Naive thymus-derived CD4-positive, alpha-beta T cell (primary cell): ENCODE data around the gene ADO. TPM values are rescaled to one million over a fixed set of nuclear protein-coding genes. Genes with fewer than 3 reads are reported as not detected.

Source experiments
- ATAC-seq: fragments of 150-1000 bp; cut with Tn5 transposase; 2 replicates; pipeline ENCODE4 v1.10.0; 2021; ENCODE audit warnings: mild to moderate bottlenecking, moderate library complexity
- CTCF ChIA-PET: fragments of 350-600 bp; sonication (Branson Sonifier 250); formaldehyde crosslinking; loops from one replicate; lab custom pipeline; 2021; ENCODE audit warnings: antibody characterized with exemption; lab: Charles Lee
- POLR2A ChIA-PET: fragments of 350-600 bp; sonication (Branson Sonifier 250); formaldehyde crosslinking; loops from one replicate; lab custom pipeline; 2021; ENCODE audit warnings: antibody characterized with exemption, inconsistent platforms; lab: Charles Lee
- DNase-seq, 9 donors: peaks; one replicate each; pipeline versions ENCODE4 v3.0.0 to v3.0.0-alpha.2; 2020 to 2022; ENCODE audit warnings: mixed read lengths in 1 of 9
- H3K27ac ChIP-seq: one replicate; pipeline ENCODE4 v1.7.0; 2013; ENCODE audit warnings: mild to moderate bottlenecking, low read depth, low read length, moderate library complexity
- H3K27me3 ChIP-seq, 2 donors: one replicate each; pipeline ENCODE4 v1.7.0; 2013; ENCODE audit warnings: low read length in 2 of 2, mild to moderate bottlenecking in 2 of 2, moderate library complexity in 2 of 2; ENCODE audit not compliant: control insufficient read depth in 2 of 2, insufficient read depth in 2 of 2
- H3K36me3 ChIP-seq, 3 experiments: 1 replicate in 2 of 3; 2 replicates in 1 of 3; pipeline ENCODE4 v1.7.0; 2013; ENCODE audit warnings: low read length in 3 of 3, mild to moderate bottlenecking in 3 of 3, moderate library complexity in 1 of 3; ENCODE audit not compliant: insufficient read depth in 3 of 3, control insufficient read depth in 2 of 3
- H3K4me1 ChIP-seq, 2 donors: one replicate each; pipeline ENCODE4 v1.7.0; 2013; ENCODE audit warnings: low read length in 2 of 2, mild to moderate bottlenecking in 2 of 2, moderate library complexity in 1 of 2; ENCODE audit not compliant: control insufficient read depth in 2 of 2, insufficient read depth in 2 of 2
- H3K4me3 ChIP-seq: 2 replicates; pipeline ENCODE4 v1.7.0; 2013; ENCODE audit warnings: mild to moderate bottlenecking, low read length
- H3K9me3 ChIP-seq, 3 experiments: 1 replicate in 2 of 3; 2 replicates in 1 of 3; pipeline ENCODE4 v1.7.0; 2013; ENCODE audit warnings: low read length in 3 of 3; ENCODE audit not compliant: control insufficient read depth in 2 of 3
- H3K27ac Mint-ChIP-seq, 9 donors: one replicate each; pipeline ENCODE4 v1.8.0; 2020 to 2022; ENCODE audit warnings: mixed read lengths in 9 of 9, mild to moderate bottlenecking in 8 of 9, moderate library complexity in 5 of 9, inconsistent platforms in 2 of 9
- H3K27me3 Mint-ChIP-seq, 5 donors: one replicate each; pipeline ENCODE4 v1.8.0; 2021 to 2022; ENCODE audit warnings: mixed read lengths in 5 of 5, mild to moderate bottlenecking in 1 of 5
- H3K36me3 Mint-ChIP-seq, 5 donors: one replicate each; pipeline ENCODE4 v1.8.0; 2020 to 2022; ENCODE audit warnings: mixed read lengths in 5 of 5, mild to moderate bottlenecking in 3 of 5, inconsistent platforms in 1 of 5
- H3K4me1 Mint-ChIP-seq, 7 donors: one replicate each; pipeline ENCODE4 v1.8.0; 2020 to 2022; ENCODE audit warnings: mixed read lengths in 7 of 7, mild to moderate bottlenecking in 3 of 7, inconsistent platforms in 1 of 7
- H3K4me3 Mint-ChIP-seq, 10 donors: one replicate each; pipeline ENCODE4 v1.8.0; 2020 to 2022; ENCODE audit warnings: mild to moderate bottlenecking in 10 of 10, mixed read lengths in 10 of 10, moderate library complexity in 6 of 10, inconsistent platforms in 2 of 10
- H3K9me3 Mint-ChIP-seq, 11 donors: one replicate each; pipeline ENCODE4 v1.8.0; 2020 to 2022; ENCODE audit warnings: mixed read lengths in 11 of 11, mild to moderate bottlenecking in 4 of 11, inconsistent platforms in 1 of 11, moderate library complexity in 1 of 11
- intact Hi-C, 2 donors: fragments of 100-400 bp; cut with micrococcal nuclease; formaldehyde crosslinking; loops; one replicate each; pipeline ENCODE4 v1.15.1; 2023
- polyA plus RNA-seq, 2 donors: library from polyadenylated mRNA; unstranded; fragments of 300-500 nt; fragmentation: Illumina TruSeq; gene quantifications; one replicate each; pipeline ENCODE4 v1.2.3, GENCODE V29; 2021
- total RNA-seq, 6 experiments: library from RNA in 5 of 6; stranded (reverse) in 5 of 6; gene quantifications; 1 replicate in 5 of 6; 2 replicates in 1 of 6; pipeline ENCODE4 v1.2.3 and lab custom pipeline; 2021 to 2026

The ADO gene
- total and polyA plus RNA-seq, 7 experiments from 2014 or later = 2.0 to 21.3 (median 12.4) TPM

DNA sequence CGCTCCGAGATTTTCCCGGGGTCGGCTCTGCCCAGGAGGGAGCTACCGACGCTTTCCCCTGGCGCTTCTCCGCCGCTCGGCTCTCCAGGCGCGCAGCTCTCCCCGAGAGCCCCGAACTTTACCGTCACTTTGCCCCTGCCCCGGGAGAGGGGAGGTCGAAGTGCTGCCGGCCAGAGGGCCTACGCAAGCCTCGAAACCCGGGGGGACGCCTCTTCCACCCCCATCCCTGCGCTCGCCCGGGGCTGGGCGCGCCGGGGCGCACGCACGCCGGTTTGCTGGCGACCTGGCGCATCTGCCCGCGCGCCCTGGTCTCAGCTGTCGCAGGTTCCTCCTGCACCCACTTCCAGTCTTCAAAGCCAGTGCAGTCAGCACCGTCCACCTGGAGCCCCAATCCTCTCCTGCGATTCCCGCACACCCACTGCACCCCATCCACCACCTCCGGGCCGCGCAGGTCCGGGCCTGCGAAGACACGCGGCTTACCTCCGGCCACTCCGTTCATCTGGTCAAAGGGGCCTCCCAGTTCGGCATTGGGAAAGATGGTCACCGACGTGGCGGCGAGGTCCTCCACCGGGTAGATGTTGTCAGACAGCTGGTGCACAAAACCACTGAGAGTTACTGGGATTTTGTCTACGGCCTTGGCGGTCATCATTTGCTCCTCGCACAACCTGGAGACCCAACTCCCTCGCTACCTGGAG lies 11.0 kb downstream of the ADO start:
- Histone ChIP-seq H3K27ac (peak overlapping the region; percentile 76), H3K4me1 (peaks cover 17 to 23% of the 10 kb centered on the region in 2 donors), H3K4me3 (peak overlapping the region; percentile 69), H3K36me3 (no peaks in the 10 kb centered on the region), H3K27me3 (peaks cover 3 to 7% of the 10 kb centered on the region in 2 donors), H3K9me3 (no peaks in the 10 kb centered on the region)
- peak overlapping the region; percentile 86 to 99 (median 94) for H3K27ac Mint-ChIP-seq
- DNase-seq (peak in 8 of 9 donors; percentile 10 to 52 (median 30)), ATAC-seq (no peak)
- peaks cover 19 to 64% (median 24%) of the 10 kb centered on the region in 5 donors for H3K27me3 Mint-ChIP-seq
- peaks cover 40 to 68% (median 58%) of the 10 kb centered on the region in 7 donors for H3K4me1 Mint-ChIP-seq
- H3K36me3 Mint-ChIP-seq = peaks cover 0 to 20% (median 0%) of the 10 kb centered on the region in 5 donors
- peaks cover 0 to 2% (median 0%) of the 10 kb centered on the region in 11 donors for H3K9me3 Mint-ChIP-seq
- ChIA-PET POLR2A (interaction anchor here (1.2 to 5.8 kb wide), 5 partner anchors 11 to 317 kb away, joined by 3 to 80 read pairs (median 15); partner anchors contain the start of genes ADO and NRBF2), CTCF (interaction anchor here (0.7 to 3.9 kb wide), 6 partner anchors 11 to 287 kb away, joined by 3 to 21 read pairs (median 7); partner anchors contain the start of gene ADO)
- intact Hi-C loops = loop anchor here (1.0 to 10.0 kb wide), 27 partner anchors 11 to 947 kb away; partner anchors contain the start of genes ADO (in 2 of the 2), NRBF2 (in 2 of the 2) and RTKN2 (in 2 of the 2)
- H3K4me3 Mint-ChIP-seq = peak overlapping the region; percentile 89 to 100 (median 98)

DNA sequence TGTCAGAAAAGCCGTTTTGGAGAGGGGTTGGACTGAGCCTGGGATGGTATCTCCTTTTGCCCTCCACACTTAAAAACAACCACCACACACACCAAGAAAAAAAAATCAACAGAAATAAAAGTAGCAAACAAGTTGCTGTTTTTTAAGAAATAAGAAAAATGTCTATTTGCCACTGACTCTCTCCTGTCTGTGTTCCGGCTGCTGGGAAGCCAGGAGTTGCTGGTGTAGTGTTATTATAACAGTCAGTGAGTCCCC lies 11.5 kb downstream of the ADO start:
- Mint-ChIP-seq H3K4me1 (peaks cover 40 to 67% (median 54%) of the 10 kb centered on the region in 7 donors), H3K27ac (peak overlapping the region; percentile 86 to 99 (median 94)), H3K36me3 (peaks cover 0 to 16% (median 0%) of the 10 kb centered on the region in 5 donors), H3K27me3 (peaks cover 24 to 68% (median 29%) of the 10 kb centered on the region in 5 donors), H3K4me3 (peak overlapping the region; percentile 89 to 100 (median 98)), H3K9me3 (peaks cover 0 to 2% (median 0%) of the 10 kb centered on the region in 11 donors)
- H3K9me3 ChIP-seq = no peaks in the 10 kb centered on the region
- no peak for ATAC-seq
- peaks cover 17 to 23% of the 10 kb centered on the region in 2 donors for H3K4me1 ChIP-seq
- CTCF ChIA-PET = interaction anchor here (0.7 to 3.9 kb wide), 8 partner anchors 12 to 904 kb away, joined by 3 to 42 read pairs (median 8); partner anchors contain the start of gene ADO
- H3K27me3 ChIP-seq = peaks cover 3 to 7% of the 10 kb centered on the region in 2 donors
- DNase-seq = no peak
- peak overlapping the region; percentile 69 for H3K4me3 ChIP-seq
- intact Hi-C loops = loop anchor here (1.0 to 10.0 kb wide), 27 partner anchors 12 to 948 kb away; partner anchors contain the start of genes ADO (in 2 of the 2), NRBF2 (in 2 of the 2) and RTKN2 (in 2 of the 2)
- no peaks in the 10 kb centered on the region for H3K36me3 ChIP-seq
- H3K27ac ChIP-seq = peak overlapping the region; percentile 76
- POLR2A ChIA-PET = interaction anchor here (0.5 to 5.8 kb wide), 5 partner anchors 11 to 1065 kb away, joined by 3 to 80 read pairs (median 15); partner anchors contain the start of genes ADO and NRBF2

DNA sequence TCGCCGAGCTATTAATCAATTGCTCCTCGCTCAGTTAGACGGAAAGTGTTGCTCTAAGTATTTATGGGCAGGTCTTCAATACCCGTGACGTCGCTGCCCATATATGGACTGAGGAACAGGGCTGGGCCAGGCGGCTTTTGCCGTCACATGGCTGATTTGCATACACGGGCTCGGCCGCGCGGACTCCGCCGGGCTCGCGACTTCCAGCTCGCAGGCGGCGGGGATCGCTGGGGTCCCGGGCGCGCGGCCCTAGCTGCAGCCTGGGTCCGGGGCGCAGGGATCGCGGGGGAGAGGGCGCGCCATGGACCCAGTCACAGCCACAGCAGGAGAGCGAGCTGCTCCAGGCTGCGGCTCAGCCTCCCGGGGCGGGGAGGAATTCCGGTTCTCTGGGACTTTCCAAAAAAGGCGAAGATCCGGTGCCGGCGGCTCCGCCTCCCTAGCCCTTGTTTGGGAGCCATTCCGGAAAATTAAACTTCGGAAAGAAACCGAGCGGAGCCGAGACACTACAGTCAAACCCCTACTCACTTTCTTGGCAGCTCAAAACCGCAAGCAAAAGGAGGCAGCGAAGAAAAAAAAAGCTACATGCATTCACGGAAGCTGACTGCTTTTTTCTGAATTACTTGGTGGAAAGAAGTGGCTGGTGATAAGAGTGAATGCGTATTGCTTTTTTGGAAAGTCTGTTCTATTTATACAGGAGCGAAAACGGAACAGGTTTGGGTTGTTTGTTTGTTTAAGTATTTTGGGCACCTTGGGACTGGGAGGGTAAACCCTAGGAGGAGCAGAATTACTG lies 12.0 kb downstream of the ADO start, which contains the start of gene EGR2:
TSS of gene EGR2 (minus strand) at position 36 of the 790 bp plus-strand sequence. CDS start 337 bp downstream, outside the sequence.
- peaks cover 3 to 7% of the 10 kb centered on the region in 2 donors for H3K27me3 ChIP-seq
- ATAC-seq = peak; percentile 88
- no peaks in the 10 kb centered on the region for H3K36me3 ChIP-seq
- intact Hi-C loops = loop anchor here (1.0 to 10.0 kb wide), 28 partner anchors 12 to 948 kb away; partner anchors contain the start of genes ADO (in 2 of the 2), NRBF2 (in 2 of the 2) and RTKN2 (in 2 of the 2)
- H3K4me1 ChIP-seq = peaks cover 17 to 23% of the 10 kb centered on the region in 2 donors
- ChIA-PET CTCF (interaction anchor here (0.8 to 3.9 kb wide), 12 partner anchors 10 to 903 kb away, joined by 3 to 42 read pairs (median 6); partner anchors contain the start of gene ADO), POLR2A (interaction anchor here (0.5 to 5.8 kb wide), 10 partner anchors 12 to 1066 kb away, joined by 3 to 80 read pairs (median 4); partner anchors contain the start of genes ADO and NRBF2)
- Mint-ChIP-seq H3K27me3 (peaks cover 26 to 74% (median 31%) of the 10 kb centered on the region in 5 donors), H3K4me3 (peak within 1 kb of the TSS; percentile 89 to 100 (median 98)), H3K36me3 (peaks cover 0 to 16% (median 0%) of the 10 kb centered on the region in 5 donors), H3K9me3 (peaks cover 0 to 2% (median 0%) of the 10 kb centered on the region in 11 donors), H3K4me1 (peaks cover 36 to 62% (median 49%) of the 10 kb centered on the region in 7 donors), H3K27ac (peak within 1 kb of the TSS; percentile 86 to 99 (median 95))
- DNase-seq = peak; percentile 92 to 99 (median 98)
- H3K27ac ChIP-seq = peak within 1 kb of the TSS; percentile 76
- H3K4me3 ChIP-seq = peak within 1 kb of the TSS; percentile 69
- H3K9me3 ChIP-seq = no peaks in the 10 kb centered on the region

DNA sequence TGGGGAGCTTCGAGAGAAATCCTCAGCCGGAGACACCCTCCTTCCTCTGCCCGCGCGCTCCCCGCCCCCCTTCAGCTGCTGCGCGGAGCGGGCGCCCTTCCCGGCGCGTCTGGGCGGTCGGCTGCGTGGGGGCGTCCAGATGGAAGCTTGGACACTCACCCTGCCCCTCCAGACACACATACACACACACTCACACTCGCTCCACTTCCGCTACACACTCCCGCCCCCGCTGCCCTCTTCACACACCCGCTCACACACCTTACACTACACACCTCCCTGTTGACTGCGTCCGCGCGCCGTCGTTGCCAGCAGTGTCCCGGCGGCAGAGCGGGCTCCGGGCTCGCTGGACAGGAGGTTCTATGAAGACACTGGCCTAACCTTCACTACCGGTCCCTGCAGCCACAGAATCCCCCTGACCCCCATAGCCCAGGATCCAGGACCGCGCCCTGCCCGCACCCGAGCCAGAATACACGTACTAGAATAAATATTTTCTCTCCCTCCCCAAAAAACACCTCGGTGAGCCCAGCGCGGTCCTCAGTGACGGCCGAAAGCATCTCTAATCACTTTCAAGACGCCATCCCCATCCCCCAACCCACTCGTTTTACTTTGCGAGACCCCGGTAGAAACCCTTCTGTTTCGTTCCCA lies 12.7 kb downstream of the ADO start:
- no peaks in the 10 kb centered on the region for H3K36me3 ChIP-seq
- peaks cover 0 to 14% (median 0%) of the 10 kb centered on the region in 5 donors for H3K36me3 Mint-ChIP-seq
- peak overlapping the region; percentile 89 to 100 (median 98) for H3K4me3 Mint-ChIP-seq
- intact Hi-C loops = loop anchor here (1.0 to 10.0 kb wide), 12 partner anchors 36 to 905 kb away; partner anchors contain the start of gene RTKN2 (in 2 of the 2)
- peaks cover 35 to 58% (median 46%) of the 10 kb centered on the region in 7 donors for H3K4me1 Mint-ChIP-seq
- H3K4me3 ChIP-seq = peak overlapping the region; percentile 69
- H3K27ac ChIP-seq = peak overlapping the region; percentile 76
- H3K9me3 Mint-ChIP-seq = peaks cover 0 to 2% (median 0%) of the 10 kb centered on the region in 11 donors
- ChIA-PET CTCF (interaction anchor here (0.8 to 3.9 kb wide), 15 partner anchors 11 to 902 kb away, joined by 3 to 42 read pairs (median 5); partner anchors contain the start of gene ADO), POLR2A (interaction anchor here (0.8 to 5.8 kb wide), 7 partner anchors 13 to 316 kb away, joined by 3 to 80 read pairs (median 5); partner anchors contain the start of genes ADO and NRBF2)
- DNase-seq (peak in 3 of 9 donors; percentile 24 to 83 (median 43)), ATAC-seq (peak; percentile 27)
- peaks cover 3 to 7% of the 10 kb centered on the region in 2 donors for H3K27me3 ChIP-seq
- H3K4me1 ChIP-seq = peaks cover 17 to 23% of the 10 kb centered on the region in 2 donors
- no peaks in the 10 kb centered on the region for H3K9me3 ChIP-seq
- peak overlapping the region; percentile 86 to 99 (median 95) for H3K27ac Mint-ChIP-seq
- H3K27me3 Mint-ChIP-seq = peaks cover 26 to 74% (median 31%) of the 10 kb centered on the region in 5 donors

DNA sequence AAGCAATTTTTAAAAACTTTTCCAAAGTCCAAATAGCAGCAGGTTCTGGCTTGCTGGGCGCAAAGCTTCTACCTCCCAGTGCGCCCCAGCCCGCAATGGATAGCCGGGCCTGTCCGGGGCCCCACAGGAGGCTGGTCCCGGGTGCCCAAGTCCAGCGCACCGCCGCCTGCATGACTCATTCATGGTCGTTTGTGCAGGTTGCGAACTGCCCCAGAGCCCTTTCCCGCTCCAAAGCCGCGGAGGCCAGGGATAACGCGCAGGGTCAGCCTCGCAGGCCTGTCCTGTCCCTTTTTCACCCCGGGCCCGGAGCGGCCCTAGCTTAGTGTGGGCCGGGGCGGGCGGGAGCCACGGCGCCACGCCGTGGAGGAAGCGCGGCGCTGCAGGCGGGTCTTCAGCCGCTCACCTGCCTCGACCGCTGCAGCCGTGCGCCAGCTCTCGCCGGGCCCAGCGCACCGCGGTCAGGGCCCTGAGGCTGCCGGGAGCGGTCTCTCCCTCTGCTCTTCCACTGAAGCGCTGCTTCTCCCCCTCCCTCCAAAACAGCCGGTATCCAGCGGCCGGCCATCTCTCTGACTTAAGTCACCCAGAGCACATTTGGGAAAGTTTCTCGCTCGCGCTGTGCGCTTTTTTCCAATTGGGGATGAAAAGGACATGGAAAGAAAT lies 13.4 kb downstream of the ADO start:
- CTCF ChIA-PET = interaction anchor here (0.9 to 3.9 kb wide), 13 partner anchors 11 to 381 kb away, joined by 3 to 42 read pairs (median 5); no protein-coding TSS in a partner anchor
- ATAC-seq (peak; percentile 46), DNase-seq (peak; percentile 38 to 80 (median 57))
- Histone ChIP-seq H3K27me3 (peaks cover 3 to 7% of the 10 kb centered on the region in 2 donors), H3K36me3 (no peaks in the 10 kb centered on the region), H3K27ac (peak overlapping the region; percentile 76), H3K4me3 (peak overlapping the region; percentile 69), H3K9me3 (no peaks in the 10 kb centered on the region), H3K4me1 (peaks cover 17 to 23% of the 10 kb centered on the region in 2 donors)
- Mint-ChIP-seq H3K27me3 (peaks cover 26 to 71% (median 31%) of the 10 kb centered on the region in 5 donors), H3K4me1 (peaks cover 28 to 52% (median 40%) of the 10 kb centered on the region in 7 donors), H3K9me3 (peaks cover 0 to 2% (median 0%) of the 10 kb centered on the region in 11 donors), H3K27ac (peak overlapping the region in 8 of 9 donors; percentile 86 to 99 (median 96)), H3K4me3 (peak overlapping the region; percentile 89 to 100 (median 98)), H3K36me3 (peaks cover 0 to 9% (median 0%) of the 10 kb centered on the region in 5 donors)
- POLR2A ChIA-PET = interaction anchor here (3.0 to 5.8 kb wide), 3 partner anchors 13 to 315 kb away, joined by 15 to 80 read pairs (median 43); partner anchors contain the start of genes ADO and NRBF2
- intact Hi-C loops = loop anchor here (1.0 to 10.0 kb wide), 21 partner anchors 35 to 904 kb away; partner anchors contain the start of gene RTKN2 (in 2 of the 2)
